ENCODE data around the gene ELOVL4. TPM values are rescaled to one million over a fixed set of nuclear protein-coding genes. Genes with fewer than 3 reads are reported as not detected.
A peak's percentile ranks its signal among the peaks of the same experiment; 100 is the strongest.

ELOVL4 gene
- total RNA-seq, 2 donors from 2014 or later = 0.60 to 0.61 TPM

- Mint-ChIP-seq H3K27ac (no peak overlapping the region), H3K9me3 (no peaks in the 10 kb centered on the region), H3K36me3 (no peaks in the 10 kb centered on the region)
- ATAC-seq (no peak), DNase-seq (ENCODE audit: low spot score in 2 of 2) (no peak)
These were observed 75.0 kb downstream of the ELOVL4 start for GRCh38 chr6:79872303-79872702.

DNA sequence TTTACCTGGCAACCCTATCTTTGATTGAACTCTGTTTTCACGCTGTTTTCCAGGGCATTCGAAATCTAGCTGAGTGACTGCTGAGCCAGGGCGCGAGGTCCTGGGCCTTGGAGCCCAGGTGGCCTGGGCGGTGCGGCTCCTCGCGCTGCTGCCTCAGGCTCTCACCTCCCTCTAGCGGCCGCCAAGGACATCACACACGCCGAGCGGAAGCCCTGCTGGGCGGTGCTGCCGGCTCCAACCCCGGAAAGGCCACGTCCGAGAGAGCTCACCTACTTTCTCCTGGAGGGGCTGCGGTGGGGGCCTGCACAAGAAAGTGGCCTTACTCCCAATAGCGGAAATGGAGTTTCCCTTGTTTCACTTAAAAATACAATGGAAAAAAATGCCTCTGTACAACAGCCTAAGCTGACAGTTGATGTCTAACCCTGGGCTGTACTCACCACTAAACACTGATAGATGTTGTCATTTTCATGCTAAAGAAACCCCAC is 77.7 kb downstream of the ELOVL4 start:
- Mint-ChIP-seq H3K9me3 (no peaks in the 10 kb centered on the region), H3K36me3 (no peaks in the 10 kb centered on the region), H3K27ac (peak overlapping the region in 1 of 2 donors; percentile 48)
- ATAC-seq (peak; percentile 100), DNase-seq (ENCODE audit: low spot score in 2 of 2) (peak; percentile 84)

GRCh38 chr6:79869184-79869583 is 78.2 kb downstream of the ELOVL4 start:
- ATAC-seq = no peak

DNA sequence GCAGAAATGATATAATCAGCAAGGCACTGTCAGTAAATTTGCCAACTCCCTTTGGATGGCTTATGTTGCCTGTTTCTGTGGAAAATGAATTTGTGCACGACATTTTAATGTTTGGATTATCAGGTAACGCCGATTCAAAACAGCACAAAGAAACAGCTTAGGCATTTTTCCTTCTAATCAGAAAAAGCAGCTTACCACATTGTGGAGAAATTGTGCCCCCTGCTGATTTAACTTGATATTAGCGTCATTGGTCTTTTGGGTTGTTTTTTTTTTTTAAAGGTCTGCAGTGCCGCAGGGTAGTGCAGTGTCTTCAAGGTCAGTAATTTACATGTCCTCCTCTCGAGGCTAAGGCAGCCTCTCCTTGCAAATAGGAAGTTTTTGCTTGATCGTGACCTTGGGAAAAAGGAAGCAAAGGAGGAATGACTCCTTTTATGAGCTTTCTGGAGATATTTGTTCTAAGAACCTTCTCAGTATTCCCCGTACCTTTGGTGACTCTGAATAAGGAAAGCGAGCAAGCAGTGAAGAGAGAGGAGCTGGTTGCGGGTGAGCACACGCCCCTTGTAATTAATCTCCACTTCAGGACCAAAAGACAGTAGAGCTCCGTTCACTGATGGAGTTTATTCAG is 79.1 kb downstream of the ELOVL4 start:
- DNase-seq (ENCODE audit: low spot score in 2 of 2) (peak in 1 of 2 donors; percentile 62), ATAC-seq (peak in 1 of 2 donors; percentile 27)
- Mint-ChIP-seq H3K27ac (no peak overlapping the region), H3K9me3 (no peaks in the 10 kb centered on the region), H3K36me3 (no peaks in the 10 kb centered on the region)

More at GRCh38 chr6:79869184-79869583, 78.2 kb downstream of the ELOVL4 start:
- Mint-ChIP-seq H3K36me3 (no peaks in the 10 kb centered on the region), H3K9me3 (no peaks in the 10 kb centered on the region), H3K27ac (no peak overlapping the region)
- no peak for DNase-seq (ENCODE audit: low spot score in 2 of 2)

Other genes starting within 250 kb of the ELOVL4 start
- gene TTK, start 57.1 kb upstream of the ELOVL4 start, total RNA-seq = 10 to 100 TPM; 32.6 to 53.8 TPM
- 10 to 100 TPM; 15.2 to 20.5 TPM for gene BCKDHB, start 159.1 kb upstream of the ELOVL4 start, total RNA-seq

All from activated naive CD4-positive, alpha-beta T cell treated with anti-CD3 and anti-CD28 coated beads, Interleukin-2, amount 50 U/mL, for 72 hours (primary cell).